HG03439 (cell line): Measurements from ENCODE around the gene KPTN.

Experiments
- ATAC-seq: cut with Tn5 transposase; IDR thresholded peaks from one replicate; pipeline ENCODE4 v1.9.1; 2021; ENCODE audit warnings: mild to moderate bottlenecking, moderate library complexity; ENCODE audit not compliant: unreplicated experiment

The KPTN gene

GRCh38 chr19:47509170-47509847, 25.3 kb upstream of the KPTN start:
- ATAC-seq, result no peak

- no peak for ATAC-seq
Observed at GRCh38 chr19:47508721-47509120, 24.7 kb upstream of the KPTN start.

- no peak for ATAC-seq
Observed at GRCh38 chr19:47507924-47508553, 24.0 kb upstream of the KPTN start.

GRCh38 chr19:47507012-47507411, 23.0 kb upstream of the KPTN start:
- ATAC-seq, result no peak

GRCh38 chr19:47506459-47506858, 22.4 kb upstream of the KPTN start:
- no peak for ATAC-seq

GRCh38 chr19:47505506-47505905, 21.5 kb upstream of the KPTN start:
- no peak for ATAC-seq

GRCh38 chr19:47503826-47504150, 19.8 kb upstream of the KPTN start:
- ATAC-seq, result no peak

- ATAC-seq, result no peak
Observed at GRCh38 chr19:47503130-47503825, 19.3 kb upstream of the KPTN start.

GRCh38 chr19:47499863-47500830, 16.1 kb upstream of the KPTN start:
- no peak for ATAC-seq

GRCh38 chr19:47499371-47499770, 15.4 kb upstream of the KPTN start:
- ATAC-seq, result no peak

- no peak for ATAC-seq
Observed at GRCh38 chr19:47498561-47498960, 14.5 kb upstream of the KPTN start.

GRCh38 chr19:47497821-47498520, 14.0 kb upstream of the KPTN start:
- ATAC-seq, result no peak

- no peak for ATAC-seq
Observed at GRCh38 chr19:47497050-47497766, 13.2 kb upstream of the KPTN start.

- ATAC-seq, result no peak
Observed at GRCh38 chr19:47495478-47496372, 11.7 kb upstream of the KPTN start.

GRCh38 chr19:47494729-47495128, 10.7 kb upstream of the KPTN start:
- no peak for ATAC-seq

GRCh38 chr19:47494211-47494547, 10.2 kb upstream of the KPTN start:
- ATAC-seq, result no peak

GRCh38 chr19:47493378-47494210, 9.6 kb upstream of the KPTN start:
- ATAC-seq, result no peak
